ENCODE results near the gene CCDC138.

CCDC138 gene

DNA sequence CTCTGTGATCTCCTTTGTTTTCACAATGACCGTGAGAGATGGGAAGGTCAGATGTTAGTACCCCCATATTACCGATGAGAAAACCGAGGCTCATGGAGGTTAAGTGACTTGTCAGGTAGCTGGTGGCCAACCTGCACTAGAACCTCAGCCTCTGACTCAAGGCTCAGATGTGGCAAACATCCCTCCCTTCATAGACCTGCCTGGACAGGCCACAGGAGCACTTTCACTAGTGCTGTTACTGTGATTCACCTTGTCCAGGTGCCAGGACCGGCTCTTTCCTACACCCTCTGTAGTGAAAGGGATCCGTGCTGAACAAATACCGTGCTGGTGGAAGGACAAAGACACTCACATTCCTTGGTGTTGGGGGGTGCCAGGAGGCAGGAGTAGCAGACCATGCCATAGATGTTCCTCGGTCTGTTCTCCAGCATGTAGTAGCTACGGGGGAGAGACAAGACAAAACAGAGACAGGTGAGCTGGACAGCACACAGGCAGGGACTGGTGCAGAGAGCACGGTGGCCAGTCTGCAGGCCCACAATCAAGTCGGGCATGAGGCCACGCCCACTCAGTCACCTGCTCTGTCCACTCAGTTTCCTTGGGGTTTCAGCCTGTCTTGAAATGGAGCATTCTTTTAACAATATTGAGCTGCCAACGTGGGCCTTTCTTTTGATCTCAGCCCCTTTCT, 136.6 kb downstream of the CCDC138 start:
- no peak overlapping the region for H3K27ac Mint-ChIP-seq
- intact Hi-C loops (cut with micrococcal nuclease): no loop called here
- no peaks in the 10 kb centered on the region for H3K9me3 Mint-ChIP-seq
- H3K27me3 Mint-ChIP-seq: no peaks in the 10 kb centered on the region
- H3K36me3 Mint-ChIP-seq (ENCODE audit: low read depth): no peaks in the 10 kb centered on the region
- H3K4me1 Mint-ChIP-seq (ENCODE audit: low read depth): no peaks in the 10 kb centered on the region
- no peak overlapping the region for H3K4me3 Mint-ChIP-seq

DNA sequence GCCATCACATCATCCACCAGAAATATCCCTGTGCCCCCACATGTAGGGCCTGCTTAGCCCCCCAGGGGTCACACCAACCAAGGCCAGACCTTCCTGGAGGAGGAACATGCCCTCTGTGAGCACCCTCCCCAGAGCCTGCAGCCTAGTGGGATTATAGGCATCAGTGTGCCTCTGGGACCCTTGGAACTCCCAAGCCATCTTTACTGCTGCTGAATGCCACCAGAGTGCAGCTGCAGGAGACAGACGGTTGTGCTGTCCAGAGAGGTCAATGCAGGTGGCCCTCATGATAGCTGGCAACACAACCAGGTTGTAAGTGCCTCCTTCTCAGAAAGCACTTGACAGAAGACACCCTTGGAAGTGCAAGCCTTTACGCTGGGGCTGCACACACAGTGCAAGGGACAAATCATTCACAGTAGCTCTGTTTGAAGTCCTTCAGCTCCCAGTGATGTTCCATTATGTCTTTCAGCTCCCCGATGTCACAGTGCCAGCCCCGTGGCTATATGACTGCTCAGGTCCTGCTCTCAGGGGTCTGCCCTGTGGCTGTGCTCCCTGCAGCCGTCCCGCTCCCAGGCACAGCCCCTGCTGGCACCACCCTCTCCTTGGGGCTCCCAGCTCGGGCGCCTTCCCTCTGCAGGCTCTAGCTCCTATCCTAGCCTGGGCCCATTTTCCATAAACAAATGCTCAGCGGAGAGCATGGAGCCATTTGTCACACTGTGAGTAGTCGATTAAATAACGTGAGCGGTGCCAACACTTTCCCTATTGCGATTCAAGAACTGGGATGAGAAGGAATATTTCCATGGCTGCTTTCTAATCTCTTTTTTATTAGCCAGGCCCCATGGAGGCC, 137.4 kb downstream of the CCDC138 start:
- intact Hi-C loops (cut with micrococcal nuclease): no loop called here
- Mint-ChIP-seq H3K36me3 (ENCODE audit: low read depth) (no peaks in the 10 kb centered on the region), H3K27me3 (no peaks in the 10 kb centered on the region), H3K9me3 (no peaks in the 10 kb centered on the region), H3K27ac (no peak overlapping the region), H3K4me3 (no peak overlapping the region), H3K4me1 (ENCODE audit: low read depth) (no peaks in the 10 kb centered on the region)

DNA sequence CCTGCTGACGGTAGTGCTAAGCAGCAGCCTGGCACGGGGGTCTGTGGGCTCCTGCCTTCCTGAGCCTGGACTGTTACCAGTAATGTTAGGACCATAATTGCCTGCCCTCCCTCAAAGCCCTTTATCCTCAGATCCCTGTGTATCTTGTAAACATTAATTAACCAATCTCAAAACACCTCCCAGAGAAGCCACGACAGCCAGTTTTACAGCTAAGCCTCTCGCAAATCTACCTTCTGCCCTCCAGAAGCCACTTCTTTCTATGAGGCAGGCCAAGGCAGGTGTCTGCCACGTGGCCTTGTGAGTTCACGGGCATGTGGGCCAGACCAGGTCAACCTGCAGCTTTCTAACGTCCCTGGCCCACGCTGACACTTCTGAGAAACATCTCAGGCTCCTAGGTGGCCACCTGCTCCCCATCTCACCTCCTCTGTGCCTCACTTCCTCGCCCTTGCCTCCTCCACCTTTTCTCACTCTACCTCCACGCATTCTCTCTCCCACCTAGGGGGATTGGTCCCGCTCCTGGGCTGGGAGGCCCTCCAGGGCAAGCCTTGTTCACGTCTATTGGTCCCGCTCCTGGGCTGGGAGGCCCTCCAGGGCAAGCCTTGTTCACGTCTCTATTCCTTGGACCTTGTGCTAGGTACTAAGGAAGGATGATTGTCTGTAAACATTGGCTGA, 138.1 kb downstream of the CCDC138 start:
- Mint-ChIP-seq H3K4me3 (no peak overlapping the region), H3K27me3 (no peaks in the 10 kb centered on the region), H3K27ac (no peak overlapping the region), H3K36me3 (ENCODE audit: low read depth) (no peaks in the 10 kb centered on the region), H3K4me1 (ENCODE audit: low read depth) (no peaks in the 10 kb centered on the region), H3K9me3 (no peaks in the 10 kb centered on the region)
- intact Hi-C loops (cut with micrococcal nuclease): loop anchor here (5.0 kb wide), 1 partner anchor 588 kb away; no protein-coding TSS in a partner anchor

DNA sequence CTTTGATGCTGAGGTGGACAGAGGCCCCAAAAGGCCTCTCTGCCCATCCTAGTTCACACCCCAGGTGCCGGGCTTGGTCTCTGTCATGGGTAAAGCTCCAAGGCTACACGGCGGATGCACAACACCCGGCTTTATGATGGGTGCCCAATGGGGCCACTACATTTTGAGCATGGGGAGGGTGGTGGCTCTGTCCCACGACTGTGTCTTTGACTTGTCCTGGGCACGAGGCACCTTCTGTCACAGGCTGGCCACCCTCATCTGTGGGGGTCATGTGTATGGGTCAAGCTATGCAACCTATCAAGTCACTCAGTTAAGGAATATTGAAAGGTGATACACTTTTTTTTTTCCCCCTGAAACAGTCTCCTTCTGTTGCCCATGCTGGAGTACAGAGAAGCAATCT, 138.7 kb downstream of the CCDC138 start:
- Mint-ChIP-seq H3K9me3 (no peaks in the 10 kb centered on the region), H3K27ac (no peak overlapping the region), H3K36me3 (ENCODE audit: low read depth) (no peaks in the 10 kb centered on the region), H3K4me3 (no peak overlapping the region), H3K27me3 (no peaks in the 10 kb centered on the region), H3K4me1 (ENCODE audit: low read depth) (no peaks in the 10 kb centered on the region)
- intact Hi-C loops (cut with micrococcal nuclease): loop anchor here (5.0 kb wide), 1 partner anchor 587 kb away; no protein-coding TSS in a partner anchor

DNA sequence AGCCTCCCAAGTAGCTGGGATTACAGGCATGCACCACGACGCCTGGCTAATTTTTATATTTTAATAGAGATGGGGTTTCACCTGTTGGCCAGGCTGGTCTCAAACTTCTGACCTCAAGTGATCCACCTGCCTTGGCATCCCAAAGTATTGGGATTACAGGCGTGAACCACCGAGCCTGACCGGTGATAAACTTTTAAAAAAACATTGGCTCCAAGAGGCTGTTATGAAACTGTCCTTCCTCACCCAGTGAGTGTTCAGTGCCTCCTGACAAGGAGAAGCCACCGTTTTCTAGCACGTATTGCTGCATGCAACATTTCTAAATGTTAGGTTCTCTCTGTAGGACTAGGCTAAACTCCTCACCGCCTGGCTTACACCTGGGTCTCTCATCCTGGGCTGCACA, 139.2 kb downstream of the CCDC138 start:
- Mint-ChIP-seq H3K4me3 (no peak overlapping the region), H3K9me3 (no peaks in the 10 kb centered on the region), H3K27ac (no peak overlapping the region), H3K36me3 (ENCODE audit: low read depth) (no peaks in the 10 kb centered on the region), H3K27me3 (no peaks in the 10 kb centered on the region), H3K4me1 (ENCODE audit: low read depth) (no peaks in the 10 kb centered on the region)
- intact Hi-C loops (cut with micrococcal nuclease): loop anchor here (5.0 kb wide), 1 partner anchor 587 kb away; no protein-coding TSS in a partner anchor

Data from dendritic cell treated with granulocyte-macrophage colony-stimulating factor and Interleukin-4, amounts not matched to agents 40 ng/mL and 50 ng/mL, for 4 days (primary cell).